GM13977 (cell line): ENCODE measurements around the gene DPP10.

Source experiments
- DNase-seq: peaks from one replicate; pipeline ENCODE4 v3.0.0; 2012; ENCODE audit warnings: low spot score
- CTCF ChIP-seq: IDR thresholded peaks from 2 replicates; pipeline ENCODE4 v1.5.1; 2012; ENCODE audit warnings: mild to moderate bottlenecking, control low read depth; ENCODE audit not compliant: insufficient read depth; ENCODE audit errors: extremely low read depth, missing control alignments
- in situ Hi-C: fragments of 300-500 bp; cut with MboI; formaldehyde crosslinking; loops from one replicate; pipeline ENCODE4 v1.12.0; 2022; ENCODE audit warnings: low sequenced_read_pairs, low pct_unique_long_range_greater_than_20kb, mixed read lengths, inconsistent platforms; ENCODE audit not compliant: unreplicated experiment

Gene DPP10

GRCh38 chr2:114864901-114865300, 422.5 kb downstream of the DPP10 start:
- no peak for DNase-seq
- no peak for TF ChIP-seq CTCF
- in situ Hi-C loops: no loop called here

- DNase-seq: no peak
- no peak for TF ChIP-seq CTCF
- in situ Hi-C loops: no loop called here
These were observed 437.6 kb downstream of the DPP10 start for GRCh38 chr2:114880046-114880445.

GRCh38 chr2:114919985-114920384, 477.5 kb downstream of the DPP10 start:
- in situ Hi-C loops: no loop called here
- no peak for DNase-seq
- no peak for TF ChIP-seq CTCF

- DNase-seq: no peak
- no peak for TF ChIP-seq CTCF
- in situ Hi-C loops: no loop called here
These were observed 479.6 kb downstream of the DPP10 start for GRCh38 chr2:114922076-114922475.

- in situ Hi-C loops: no loop called here
- no peak for DNase-seq
- no peak for TF ChIP-seq CTCF
These were observed 483.1 kb downstream of the DPP10 start for GRCh38 chr2:114925296-114926255.

GRCh38 chr2:114926303-114926702, 483.9 kb downstream of the DPP10 start:
- in situ Hi-C loops: no loop called here
- no peak for DNase-seq
- TF ChIP-seq CTCF: no peak
